Frontal cortex (tissue), 4 donors: ENCODE measurements around the gene TGFBR3. TPM values are rescaled to one million over a fixed set of nuclear protein-coding genes. Genes with fewer than 3 reads are reported as not detected.

Experiments
- DNase-seq, 2 donors: peaks; one replicate each; pipeline ENCODE4 v3.0.0; 2012; ENCODE audit warnings: low spot score in 2 of 2
- FAIRE-seq: peaks from 2 replicates; lab custom pipeline; 2012; peaks lifted over from hg19 to GRCh38; lab: Jason Lieb, UNC
- small RNA-seq: library from RNA; depleted of rRNA; stranded (forward); fragments of <200 nt; gene quantifications from one replicate; pipeline ENCODE3, GENCODE V24; 2014
- total RNA-seq: library from RNA; depleted of rRNA; stranded (reverse); fragments of >200 nt; gene quantifications from one replicate; pipeline ENCODE4 v1.2.3, GENCODE V29; 2014
- donor health status: control.
- donor health status: control.
- donor health status: control.

TGFBR3 gene
- total RNA-seq, 1 donor from 2014 or later = 4.9 TPM

GRCh38 chr1:91640877-91641526, 244.9 kb downstream of the TGFBR3 start:
- DNase-seq (no peak), FAIRE-seq (no peak)

GRCh38 chr1:91637539-91637994, 248.4 kb downstream of the TGFBR3 start:
- no peak for DNase-seq
- no peak for FAIRE-seq

GRCh38 chr1:91635763-91636162, 250.2 kb downstream of the TGFBR3 start:
- FAIRE-seq (no peak), DNase-seq (no peak)

GRCh38 chr1:91633438-91633837, 252.5 kb downstream of the TGFBR3 start:
- no peak for DNase-seq
- no peak for FAIRE-seq

DNA sequence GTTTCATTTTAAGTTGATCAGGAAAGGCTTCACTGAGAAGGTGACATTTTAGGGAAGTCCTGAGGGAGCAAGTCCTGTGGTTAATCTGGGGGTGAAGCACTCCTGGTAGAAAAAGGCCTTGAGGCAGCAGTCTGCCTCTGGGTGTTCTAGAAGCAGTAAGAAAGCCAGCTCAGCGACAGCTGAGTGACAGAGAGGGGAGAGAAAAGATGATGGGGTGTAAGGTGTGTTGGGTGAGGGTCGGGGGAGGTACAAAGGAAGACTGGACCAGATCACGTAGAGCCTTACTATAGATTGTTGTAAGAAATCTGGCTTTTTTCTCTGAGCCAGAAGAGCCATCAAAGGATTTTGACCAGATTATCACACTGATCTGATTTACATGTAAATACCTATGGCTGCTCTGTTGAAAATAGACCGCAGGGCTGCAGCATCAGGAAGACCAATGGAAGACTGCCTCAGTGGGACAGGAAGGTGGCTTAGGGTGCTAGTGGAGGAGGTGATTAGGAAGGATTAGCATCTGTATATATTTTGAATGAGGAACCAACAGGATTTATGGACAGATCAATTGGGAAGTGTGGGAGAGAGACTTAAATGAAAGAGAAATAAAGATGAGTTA, 254.1 kb downstream of the TGFBR3 start:
- DNase-seq (no peak), FAIRE-seq (no peak)

GRCh38 chr1:91630803-91631202, 255.1 kb downstream of the TGFBR3 start:
- FAIRE-seq (no peak), DNase-seq (no peak)

Small RNA genes within 50 kb of the gene (small RNA-seq; reads per million reads assigned to genes)
- not detected for gene RN7SL653P

Other genes starting within 250 kb of the TGFBR3 start
- not detected for gene BRDT, start 63.2 kb upstream of the TGFBR3 start, total RNA-seq
- 4.1 TPM for gene EPHX4, start 143.8 kb upstream of the TGFBR3 start, total RNA-seq
- gene SETSIP, start 189.3 kb upstream of the TGFBR3 start, total RNA-seq = not detected
- 61.1 TPM for gene BTBD8, start 194.2 kb upstream of the TGFBR3 start, total RNA-seq